ENCODE measurements around the gene CORO6. TPM values are rescaled to one million over a fixed set of nuclear protein-coding genes. Genes with fewer than 3 reads are reported as not detected.

Gene CORO6
- total and polyA plus RNA-seq, 2 of the 13 experiments (the other 11 are each of a cell fraction or from before 2014, with no cell fraction given) = 0.42 to 0.82 TPM

DNA sequence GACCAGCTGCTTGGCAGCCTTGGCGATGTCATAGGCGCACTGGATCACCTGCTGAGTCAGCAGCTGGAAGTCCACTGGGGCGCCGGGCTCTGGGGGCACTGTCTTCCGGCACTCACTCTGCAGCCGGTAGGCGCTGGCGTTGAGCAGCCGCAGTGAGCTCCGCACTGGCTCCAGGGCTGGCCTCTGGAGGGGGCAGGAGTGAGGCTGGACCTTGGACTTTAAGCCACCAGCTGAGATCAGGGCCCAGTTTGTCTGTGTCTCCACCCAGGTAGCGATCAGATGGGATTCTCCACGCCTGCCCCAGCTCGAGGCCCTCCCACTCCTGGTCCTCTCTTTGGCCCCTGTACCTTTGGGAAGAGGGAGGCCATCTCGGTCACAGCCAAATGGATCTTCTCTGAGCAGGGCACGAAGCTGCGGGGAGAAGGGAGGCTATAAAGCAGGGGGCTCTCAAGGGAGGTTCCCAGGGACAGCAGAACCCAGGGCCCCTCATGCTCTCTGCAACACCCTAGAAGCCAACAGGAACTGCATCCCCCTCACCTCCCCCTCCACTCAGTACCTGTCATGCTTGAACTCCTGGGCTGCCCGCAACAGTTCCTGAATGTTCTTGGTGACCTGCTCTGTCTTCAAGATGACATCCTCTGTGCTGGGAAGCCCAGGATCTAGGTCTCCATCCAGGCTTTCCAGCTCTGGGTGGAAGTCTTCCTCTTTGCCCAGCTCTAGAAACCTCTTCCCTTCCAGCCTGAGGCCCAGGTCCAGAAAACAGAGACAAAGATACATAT is 47.8 kb downstream of the CORO6 start (continued):
- peak; percentile 99 to 100 for TF ChIP-seq MAFK (conservative IDR thresholded peaks at IDR 0.05 in 1 of 2, IDR thresholded peaks at IDR 0.05 in 1 of 2; ENCODE audit: low read length in 2 of 2)
- TF ChIP-seq, protein P1, sequence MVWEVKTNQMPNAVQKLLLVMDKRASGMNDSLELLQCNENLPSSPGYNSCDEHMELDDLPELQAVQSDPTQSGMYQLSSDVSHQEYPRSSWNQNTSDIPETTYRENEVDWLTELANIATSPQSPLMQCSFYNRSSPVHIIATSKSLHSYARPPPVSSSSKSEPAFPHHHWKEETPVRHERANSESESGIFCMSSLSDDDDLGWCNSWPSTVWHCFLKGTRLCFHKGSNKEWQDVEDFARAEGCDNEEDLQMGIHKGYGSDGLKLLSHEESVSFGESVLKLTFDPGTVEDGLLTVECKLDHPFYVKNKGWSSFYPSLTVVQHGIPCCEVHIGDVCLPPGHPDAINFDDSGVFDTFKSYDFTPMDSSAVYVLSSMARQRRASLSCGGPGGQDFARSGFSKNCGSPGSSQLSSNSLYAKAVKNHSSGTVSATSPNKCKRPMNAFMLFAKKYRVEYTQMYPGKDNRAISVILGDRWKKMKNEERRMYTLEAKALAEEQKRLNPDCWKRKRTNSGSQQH (CRISPR knock-in tag; IDR thresholded peaks at IDR 0.05; ENCODE audit: low read depth) = 0 out of 2 replicates have a peak, but pooled peaks have one; percentile 34
- no peak for TF ChIP-seq LCORL (IDR thresholded peaks at IDR 0.05)
- peak; percentile 91 for TF ChIP-seq LCORL (CRISPR knock-in tag; IDR thresholded peaks at IDR 0.05)
- TF ChIP-seq, protein P2, sequence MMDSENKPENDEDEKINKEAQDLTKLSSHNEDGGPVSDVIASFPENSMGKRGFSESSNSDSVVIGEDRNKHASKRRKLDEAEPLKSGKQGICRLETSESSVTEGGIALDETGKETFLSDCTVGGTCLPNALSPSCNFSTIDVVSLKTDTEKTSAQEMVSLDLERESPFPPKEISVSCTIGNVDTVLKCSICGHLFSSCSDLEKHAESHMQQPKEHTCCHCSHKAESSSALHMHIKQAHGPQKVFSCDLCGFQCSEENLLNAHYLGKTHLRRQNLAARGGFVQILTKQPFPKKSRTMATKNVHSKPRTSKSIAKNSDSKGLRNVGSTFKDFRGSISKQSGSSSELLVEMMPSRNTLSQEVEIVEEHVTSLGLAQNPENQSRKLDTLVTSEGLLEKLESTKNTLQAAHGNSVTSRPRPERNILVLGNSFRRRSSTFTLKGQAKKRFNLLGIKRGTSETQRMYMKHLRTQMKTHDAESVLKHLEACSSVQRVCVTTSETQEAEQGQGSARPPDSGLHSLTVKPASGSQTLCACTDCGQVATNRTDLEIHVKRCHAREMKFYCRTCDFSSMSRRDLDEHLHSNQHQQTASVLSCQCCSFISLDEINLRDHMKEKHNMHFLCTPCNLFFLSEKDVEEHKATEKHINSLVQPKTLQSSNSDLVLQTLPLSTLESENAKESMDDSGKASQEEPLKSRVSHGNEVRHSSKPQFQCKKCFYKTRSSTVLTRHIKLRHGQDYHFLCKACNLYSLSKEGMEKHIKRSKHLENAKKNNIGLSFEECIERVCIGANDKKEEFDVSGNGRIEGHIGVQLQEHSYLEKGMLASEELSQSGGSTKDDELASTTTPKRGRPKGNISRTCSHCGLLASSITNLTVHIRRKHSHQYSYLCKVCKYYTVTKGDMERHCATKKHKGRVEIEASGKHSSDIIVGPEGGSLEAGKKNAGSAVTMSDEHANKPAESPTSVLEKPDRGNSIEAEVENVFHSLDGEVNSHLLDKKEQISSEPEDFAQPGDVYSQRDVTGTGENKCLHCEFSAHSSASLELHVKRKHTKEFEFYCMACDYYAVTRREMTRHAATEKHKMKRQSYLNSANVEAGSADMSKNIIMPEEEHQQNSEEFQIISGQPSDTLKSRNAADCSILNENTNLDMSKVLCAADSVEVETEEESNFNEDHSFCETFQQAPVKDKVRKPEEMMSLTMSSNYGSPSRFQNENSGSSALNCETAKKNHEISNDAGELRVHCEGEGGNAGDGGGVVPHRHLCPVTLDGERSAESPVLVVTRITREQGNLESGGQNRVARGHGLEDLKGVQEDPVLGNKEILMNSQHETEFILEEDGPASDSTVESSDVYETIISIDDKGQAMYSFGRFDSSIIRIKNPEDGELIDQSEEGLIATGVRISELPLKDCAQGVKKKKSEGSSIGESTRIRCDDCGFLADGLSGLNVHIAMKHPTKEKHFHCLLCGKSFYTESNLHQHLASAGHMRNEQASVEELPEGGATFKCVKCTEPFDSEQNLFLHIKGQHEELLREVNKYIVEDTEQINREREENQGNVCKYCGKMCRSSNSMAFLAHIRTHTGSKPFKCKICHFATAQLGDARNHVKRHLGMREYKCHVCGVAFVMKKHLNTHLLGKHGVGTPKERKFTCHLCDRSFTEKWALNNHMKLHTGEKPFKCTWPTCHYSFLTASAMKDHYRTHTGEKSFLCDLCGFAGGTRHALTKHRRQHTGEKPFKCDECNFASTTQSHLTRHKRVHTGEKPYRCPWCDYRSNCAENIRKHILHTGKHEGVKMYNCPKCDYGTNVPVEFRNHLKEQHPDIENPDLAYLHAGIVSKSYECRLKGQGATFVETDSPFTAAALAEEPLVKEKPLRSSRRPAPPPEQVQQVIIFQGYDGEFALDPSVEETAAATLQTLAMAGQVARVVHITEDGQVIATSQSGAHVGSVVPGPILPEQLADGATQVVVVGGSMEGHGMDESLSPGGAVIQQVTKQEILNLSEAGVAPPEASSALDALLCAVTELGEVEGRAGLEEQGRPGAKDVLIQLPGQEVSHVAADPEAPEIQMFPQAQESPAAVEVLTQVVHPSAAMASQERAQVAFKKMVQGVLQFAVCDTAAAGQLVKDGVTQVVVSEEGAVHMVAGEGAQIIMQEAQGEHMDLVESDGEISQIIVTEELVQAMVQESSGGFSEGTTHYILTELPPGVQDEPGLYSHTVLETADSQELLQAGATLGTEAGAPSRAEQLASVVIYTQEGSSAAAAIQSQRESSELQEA (CRISPR knock-in tag; IDR thresholded peaks at IDR 0.05; ENCODE audit: not compliant biosample characterization) = no peak
- TF ChIP-seq IRF2 (CRISPR knock-in tag; IDR thresholded peaks at IDR 0.05) = peak; percentile 80
- no peak for TF ChIP-seq ZNF530 (CRISPR knock-in tag; IDR thresholded peaks at IDR 0.05; ENCODE audit: low read depth)
- TF ChIP-seq TCF12 (IDR thresholded peaks at IDR 0.05) = no peak
- 0 out of 2 replicates have a peak, but pooled peaks have one; percentile 55 for TF ChIP-seq TCF12 (CRISPR knock-in tag; IDR thresholded peaks at IDR 0.05)
- TF ChIP-seq ARID2 (CRISPR knock-in tag; IDR thresholded peaks at IDR 0.05; ENCODE audit: borderline replicate concordance) = 0 out of 2 replicates have a peak, but pooled peaks have one; percentile 43
- TF ChIP-seq RFXAP (CRISPR knock-in tag; IDR thresholded peaks at IDR 0.05; ENCODE audit: borderline replicate concordance) = peak; percentile 37; the same call in 1 of the 2 replicates
- no peak; the same call in 1 of the 2 replicates for TF ChIP-seq ATF7-NPFF (CRISPR knock-in tag; IDR thresholded peaks at IDR 0.05; ENCODE audit: low read depth)
- peak; percentile 40; the same call in 1 of the 2 replicates for TF ChIP-seq ZNF263 (CRISPR knock-in tag; IDR thresholded peaks at IDR 0.05)
- TF ChIP-seq ZIK1 (CRISPR knock-in tag; IDR thresholded peaks at IDR 0.05; ENCODE audit: borderline replicate concordance, low read depth) = 0 out of 2 replicates have a peak, but pooled peaks have one; percentile 34
- TF ChIP-seq, protein P3, sequence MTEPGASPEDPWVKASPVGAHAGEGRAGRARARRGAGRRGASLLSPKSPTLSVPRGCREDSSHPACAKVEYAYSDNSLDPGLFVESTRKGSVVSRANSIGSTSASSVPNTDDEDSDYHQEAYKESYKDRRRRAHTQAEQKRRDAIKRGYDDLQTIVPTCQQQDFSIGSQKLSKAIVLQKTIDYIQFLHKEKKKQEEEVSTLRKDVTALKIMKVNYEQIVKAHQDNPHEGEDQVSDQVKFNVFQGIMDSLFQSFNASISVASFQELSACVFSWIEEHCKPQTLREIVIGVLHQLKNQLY (CRISPR knock-in tag; IDR thresholded peaks at IDR 0.05) = peak; percentile 23; the same call in 1 of the 2 replicates
- TF ChIP-seq TARDBP (CRISPR knock-in tag; IDR thresholded peaks at IDR 0.05) = peak; percentile 90
- no peak for TF ChIP-seq XBP1 (CRISPR knock-in tag; IDR thresholded peaks at IDR 0.05)
- peak; percentile 57; the same call in 1 of the 2 replicates for TF ChIP-seq RXRB (CRISPR knock-in tag; IDR thresholded peaks at IDR 0.05; ENCODE audit: borderline replicate concordance)
- TF ChIP-seq RARA (CRISPR knock-in tag; IDR thresholded peaks at IDR 0.05) = peak; percentile 47
- TF ChIP-seq RFX5 (IDR thresholded peaks at IDR 0.05; ENCODE audit: low read depth, low read length) = peak; percentile 67; the same call in 1 of the 2 replicates
